ENCODE results near the gene CD58. TPM values are rescaled to one million over a fixed set of nuclear protein-coding genes. Genes with fewer than 3 reads are reported as not detected.

Gene CD58
- total and polyA plus RNA-seq, 9 of the 15 experiments (the other 6 are each of a cell fraction or from before 2014, with no cell fraction given), result 18.1 to 113 (median 37.4) TPM

DNA sequence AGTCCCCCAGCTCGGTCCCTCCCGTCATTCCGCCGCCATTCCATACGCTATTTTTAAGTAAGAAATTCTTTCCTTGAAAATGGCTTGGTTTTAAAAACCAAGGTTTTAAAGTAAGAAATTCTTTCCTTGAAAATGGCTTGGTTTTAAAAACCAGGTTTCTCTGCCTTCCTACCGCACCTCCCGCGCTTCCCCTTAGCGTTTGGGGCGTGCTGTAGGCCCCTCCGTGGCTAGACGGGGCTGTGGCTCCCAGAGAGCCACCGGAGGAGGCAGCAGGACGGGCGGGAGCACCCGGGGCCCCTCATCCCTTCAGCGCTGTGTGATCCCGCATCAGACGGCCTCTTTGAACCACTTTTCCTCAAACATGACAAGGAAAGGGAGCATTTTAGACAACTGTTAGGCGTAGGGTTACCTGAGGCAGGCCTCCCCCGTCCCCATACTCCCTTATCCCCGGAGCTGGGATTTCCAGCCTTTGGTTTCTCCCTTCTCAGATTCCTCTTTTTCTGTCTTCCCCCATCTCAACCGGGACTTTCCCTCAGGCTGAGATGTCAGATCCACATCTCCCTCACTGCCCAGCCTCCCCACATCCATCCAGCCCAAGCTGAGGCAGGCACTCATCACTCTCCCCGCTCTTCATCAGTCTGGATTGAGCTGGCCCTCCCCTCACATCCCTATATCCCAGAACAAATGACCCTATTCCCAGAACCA, 541 bp upstream of the CD58 start (continued):
- TF ChIP-seq, protein P1, sequence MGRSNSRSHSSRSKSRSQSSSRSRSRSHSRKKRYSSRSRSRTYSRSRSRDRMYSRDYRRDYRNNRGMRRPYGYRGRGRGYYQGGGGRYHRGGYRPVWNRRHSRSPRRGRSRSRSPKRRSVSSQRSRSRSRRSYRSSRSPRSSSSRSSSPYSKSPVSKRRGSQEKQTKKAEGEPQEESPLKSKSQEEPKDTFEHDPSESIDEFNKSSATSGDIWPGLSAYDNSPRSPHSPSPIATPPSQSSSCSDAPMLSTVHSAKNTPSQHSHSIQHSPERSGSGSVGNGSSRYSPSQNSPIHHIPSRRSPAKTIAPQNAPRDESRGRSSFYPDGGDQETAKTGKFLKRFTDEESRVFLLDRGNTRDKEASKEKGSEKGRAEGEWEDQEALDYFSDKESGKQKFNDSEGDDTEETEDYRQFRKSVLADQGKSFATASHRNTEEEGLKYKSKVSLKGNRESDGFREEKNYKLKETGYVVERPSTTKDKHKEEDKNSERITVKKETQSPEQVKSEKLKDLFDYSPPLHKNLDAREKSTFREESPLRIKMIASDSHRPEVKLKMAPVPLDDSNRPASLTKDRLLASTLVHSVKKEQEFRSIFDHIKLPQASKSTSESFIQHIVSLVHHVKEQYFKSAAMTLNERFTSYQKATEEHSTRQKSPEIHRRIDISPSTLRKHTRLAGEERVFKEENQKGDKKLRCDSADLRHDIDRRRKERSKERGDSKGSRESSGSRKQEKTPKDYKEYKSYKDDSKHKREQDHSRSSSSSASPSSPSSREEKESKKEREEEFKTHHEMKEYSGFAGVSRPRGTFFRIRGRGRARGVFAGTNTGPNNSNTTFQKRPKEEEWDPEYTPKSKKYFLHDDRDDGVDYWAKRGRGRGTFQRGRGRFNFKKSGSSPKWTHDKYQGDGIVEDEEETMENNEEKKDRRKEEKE (IDR thresholded peaks at IDR 0.05; ENCODE audit: borderline replicate concordance in 1 of 2, control insufficient read depth in 1 of 2, low read depth in 2 of 2, low read length in 1 of 2), result 0 out of 4 replicates have a peak, but pooled peaks of 1 of the 2 experiments have one; percentile 22
- 0 out of 2 replicates have a peak, but pooled peaks have one; percentile 41 for TF ChIP-seq SMARCC2 (IDR thresholded peaks at IDR 0.05; ENCODE audit: low read depth)
- TF ChIP-seq TAL1 (IDR thresholded peaks at IDR 0.05), result 0 out of 2 replicates have a peak, but pooled peaks have one; percentile 9
- peak; percentile 61; the same call in 1 of the 2 replicates for TF ChIP-seq NFIC (IDR thresholded peaks at IDR 0.05)
- TF ChIP-seq TRIM24 (IDR thresholded peaks at IDR 0.05), result 0 out of 4 replicates have a peak, but pooled peaks of 1 of the 2 experiments have one; percentile 7
- TF ChIP-seq L3MBTL2 (IDR thresholded peaks at IDR 0.05), result peak; percentile 62; the same call in 1 of the 2 replicates
- TF ChIP-seq HDAC1 (IDR thresholded peaks at IDR 0.05), result 0 out of 4 replicates have a peak, but pooled peaks of 1 of the 2 experiments have one; percentile 12
- TF ChIP-seq SMAD1 (IDR thresholded peaks at IDR 0.05; ENCODE audit: low read depth, low read length, partially characterized antibody), result peak; percentile 12
- TF ChIP-seq, protein P2, sequence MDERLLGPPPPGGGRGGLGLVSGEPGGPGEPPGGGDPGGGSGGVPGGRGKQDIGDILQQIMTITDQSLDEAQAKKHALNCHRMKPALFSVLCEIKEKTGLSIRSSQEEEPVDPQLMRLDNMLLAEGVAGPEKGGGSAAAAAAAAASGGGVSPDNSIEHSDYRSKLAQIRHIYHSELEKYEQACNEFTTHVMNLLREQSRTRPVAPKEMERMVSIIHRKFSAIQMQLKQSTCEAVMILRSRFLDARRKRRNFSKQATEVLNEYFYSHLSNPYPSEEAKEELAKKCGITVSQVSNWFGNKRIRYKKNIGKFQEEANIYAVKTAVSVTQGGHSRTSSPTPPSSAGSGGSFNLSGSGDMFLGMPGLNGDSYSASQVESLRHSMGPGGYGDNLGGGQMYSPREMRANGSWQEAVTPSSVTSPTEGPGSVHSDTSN (CRISPR knock-in tag; IDR thresholded peaks at IDR 0.05; ENCODE audit: low read depth), result no peak
- TF ChIP-seq, protein P2 (tag; conservative IDR thresholded peaks at IDR 0.05; ENCODE audit: low read depth), result no peak
- TF ChIP-seq TAF7 (tag; IDR thresholded peaks at IDR 0.05), result peak; percentile 10; the same call in 1 of the 2 replicates
- TF ChIP-seq, protein P3, sequence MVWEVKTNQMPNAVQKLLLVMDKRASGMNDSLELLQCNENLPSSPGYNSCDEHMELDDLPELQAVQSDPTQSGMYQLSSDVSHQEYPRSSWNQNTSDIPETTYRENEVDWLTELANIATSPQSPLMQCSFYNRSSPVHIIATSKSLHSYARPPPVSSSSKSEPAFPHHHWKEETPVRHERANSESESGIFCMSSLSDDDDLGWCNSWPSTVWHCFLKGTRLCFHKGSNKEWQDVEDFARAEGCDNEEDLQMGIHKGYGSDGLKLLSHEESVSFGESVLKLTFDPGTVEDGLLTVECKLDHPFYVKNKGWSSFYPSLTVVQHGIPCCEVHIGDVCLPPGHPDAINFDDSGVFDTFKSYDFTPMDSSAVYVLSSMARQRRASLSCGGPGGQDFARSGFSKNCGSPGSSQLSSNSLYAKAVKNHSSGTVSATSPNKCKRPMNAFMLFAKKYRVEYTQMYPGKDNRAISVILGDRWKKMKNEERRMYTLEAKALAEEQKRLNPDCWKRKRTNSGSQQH (CRISPR knock-in tag; IDR thresholded peaks at IDR 0.05), result 0 out of 2 replicates have a peak, but pooled peaks have one; percentile 15
- TF ChIP-seq BMI1 (IDR thresholded peaks at IDR 0.05; ENCODE audit: low read length), result no peak
- TF ChIP-seq, protein P4, sequence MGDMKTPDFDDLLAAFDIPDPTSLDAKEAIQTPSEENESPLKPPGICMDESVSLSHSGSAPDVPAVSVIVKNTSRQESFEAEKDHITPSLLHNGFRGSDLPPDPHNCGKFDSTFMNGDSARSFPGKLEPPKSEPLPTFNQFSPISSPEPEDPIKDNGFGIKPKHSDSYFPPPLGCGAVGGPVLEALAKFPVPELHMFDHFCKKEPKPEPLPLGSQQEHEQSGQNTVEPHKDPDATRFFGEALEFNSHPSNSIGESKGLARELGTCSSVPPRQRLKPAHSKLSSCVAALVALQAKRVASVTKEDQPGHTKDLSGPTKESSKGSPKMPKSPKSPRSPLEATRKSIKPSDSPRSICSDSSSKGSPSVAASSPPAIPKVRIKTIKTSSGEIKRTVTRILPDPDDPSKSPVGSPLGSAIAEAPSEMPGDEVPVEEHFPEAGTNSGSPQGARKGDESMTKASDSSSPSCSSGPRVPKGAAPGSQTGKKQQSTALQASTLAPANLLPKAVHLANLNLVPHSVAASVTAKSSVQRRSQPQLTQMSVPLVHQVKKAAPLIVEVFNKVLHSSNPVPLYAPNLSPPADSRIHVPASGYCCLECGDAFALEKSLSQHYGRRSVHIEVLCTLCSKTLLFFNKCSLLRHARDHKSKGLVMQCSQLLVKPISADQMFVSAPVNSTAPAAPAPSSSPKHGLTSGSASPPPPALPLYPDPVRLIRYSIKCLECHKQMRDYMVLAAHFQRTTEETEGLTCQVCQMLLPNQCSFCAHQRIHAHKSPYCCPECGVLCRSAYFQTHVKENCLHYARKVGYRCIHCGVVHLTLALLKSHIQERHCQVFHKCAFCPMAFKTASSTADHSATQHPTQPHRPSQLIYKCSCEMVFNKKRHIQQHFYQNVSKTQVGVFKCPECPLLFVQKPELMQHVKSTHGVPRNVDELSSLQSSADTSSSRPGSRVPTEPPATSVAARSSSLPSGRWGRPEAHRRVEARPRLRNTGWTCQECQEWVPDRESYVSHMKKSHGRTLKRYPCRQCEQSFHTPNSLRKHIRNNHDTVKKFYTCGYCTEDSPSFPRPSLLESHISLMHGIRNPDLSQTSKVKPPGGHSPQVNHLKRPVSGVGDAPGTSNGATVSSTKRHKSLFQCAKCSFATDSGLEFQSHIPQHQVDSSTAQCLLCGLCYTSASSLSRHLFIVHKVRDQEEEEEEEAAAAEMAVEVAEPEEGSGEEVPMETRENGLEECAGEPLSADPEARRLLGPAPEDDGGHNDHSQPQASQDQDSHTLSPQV (IDR thresholded peaks at IDR 0.05), result peak; percentile 76
- TF ChIP-seq GABPA (tag; conservative IDR thresholded peaks at IDR 0.05; ENCODE audit: low read depth), result no peak
